ENCODE data around the gene TLK1. TPM values are rescaled to one million over a fixed set of nuclear protein-coding genes. Genes with fewer than 3 reads are reported as not detected.

The TLK1 gene
- total and polyA plus RNA-seq, 10 of the 15 experiments (the other 5 are each of a cell fraction or from before 2014, with no cell fraction given): 25.1 to 126 (median 57.3) TPM

DNA sequence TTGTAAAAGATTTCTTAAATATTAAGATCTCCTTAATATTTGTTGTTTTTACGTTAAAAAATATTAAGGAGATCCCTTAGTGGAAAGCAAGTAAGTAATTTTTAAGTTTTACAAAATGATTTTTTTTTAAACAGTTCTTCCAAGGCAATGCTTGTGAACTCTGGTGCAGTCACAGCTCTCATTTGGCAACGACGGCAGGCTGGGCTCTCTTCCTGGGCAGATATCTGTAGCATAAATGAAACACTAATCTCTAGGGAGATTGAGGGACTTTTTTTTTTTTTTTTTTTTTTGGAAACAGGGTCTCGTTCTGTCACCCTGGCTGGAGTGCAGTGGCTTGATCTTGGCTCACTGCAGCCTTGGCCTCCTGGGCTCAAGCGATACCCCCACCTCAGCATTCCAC is 193.1 kb downstream of the TLK1 start (continued):
- TF ChIP-seq, protein P1, sequence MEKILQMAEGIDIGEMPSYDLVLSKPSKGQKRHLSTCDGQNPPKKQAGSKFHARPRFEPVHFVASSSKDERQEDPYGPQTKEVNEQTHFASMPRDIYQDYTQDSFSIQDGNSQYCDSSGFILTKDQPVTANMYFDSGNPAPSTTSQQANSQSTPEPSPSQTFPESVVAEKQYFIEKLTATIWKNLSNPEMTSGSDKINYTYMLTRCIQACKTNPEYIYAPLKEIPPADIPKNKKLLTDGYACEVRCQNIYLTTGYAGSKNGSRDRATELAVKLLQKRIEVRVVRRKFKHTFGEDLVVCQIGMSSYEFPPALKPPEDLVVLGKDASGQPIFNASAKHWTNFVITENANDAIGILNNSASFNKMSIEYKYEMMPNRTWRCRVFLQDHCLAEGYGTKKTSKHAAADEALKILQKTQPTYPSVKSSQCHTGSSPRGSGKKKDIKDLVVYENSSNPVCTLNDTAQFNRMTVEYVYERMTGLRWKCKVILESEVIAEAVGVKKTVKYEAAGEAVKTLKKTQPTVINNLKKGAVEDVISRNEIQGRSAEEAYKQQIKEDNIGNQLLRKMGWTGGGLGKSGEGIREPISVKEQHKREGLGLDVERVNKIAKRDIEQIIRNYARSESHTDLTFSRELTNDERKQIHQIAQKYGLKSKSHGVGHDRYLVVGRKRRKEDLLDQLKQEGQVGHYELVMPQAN (conservative IDR thresholded peaks at IDR 0.05): no peak
- TF ChIP-seq EZH2 (IDR thresholded peaks at IDR 0.05; ENCODE audit: borderline replicate concordance, control insufficient read depth, low read depth, low read length) (no peak), SRF (IDR thresholded peaks at IDR 0.05; ENCODE audit: low read depth in 2 of 2, low read length in 2 of 2) (no peak), PAX8 (IDR thresholded peaks at IDR 0.05) (no peak), RAD21 (IDR thresholded peaks at IDR 0.05; ENCODE audit: insufficient read depth, low read depth, low read length) (no peak)

GRCh38 chr2:170966648-170967396 is 193.9 kb downstream of the TLK1 start:
- H3K79me2 ChIP-seq (ENCODE audit: control insufficient read depth, insufficient read depth, low read length): no peaks in the 10 kb centered on the region
- H3K4me3 ChIP-seq: no peak overlapping the region
- no peak for FAIRE-seq
- no peaks in the 10 kb centered on the region for H4K20me1 ChIP-seq (ENCODE audit: control insufficient read depth, insufficient read depth)
- TF ChIP-seq CTCF (IDR thresholded peaks at IDR 0.05 in 2 of 3, conservative IDR thresholded peaks at IDR 0.05 in 1 of 3; ENCODE audit: control insufficient read depth in 2 of 3, extremely low read depth in 1 of 3, insufficient read depth in 1 of 3, low read depth in 3 of 3, low read length in 3 of 3) (peak in 2 of 3 experiments; percentile 12 to 20; a peak in 2 of 6 replicates), SIN3A (IDR thresholded peaks at IDR 0.05; ENCODE audit: low read depth, low read length) (no peak), EED (IDR thresholded peaks at IDR 0.05; ENCODE audit: low read depth) (no peak), POLR2A (IDR thresholded peaks at IDR 0.05; ENCODE audit: low read depth, low read length) (peak; percentile 47; the same call in 1 of the 2 replicates), POLR2AphosphoS5 (IDR thresholded peaks at IDR 0.05; ENCODE audit: low read length) (peak; percentile 16; the same call in 1 of the 2 replicates), KDM1A (IDR thresholded peaks at IDR 0.05; ENCODE audit: borderline replicate concordance) (no peak)
- TF ChIP-seq, protein P2, sequence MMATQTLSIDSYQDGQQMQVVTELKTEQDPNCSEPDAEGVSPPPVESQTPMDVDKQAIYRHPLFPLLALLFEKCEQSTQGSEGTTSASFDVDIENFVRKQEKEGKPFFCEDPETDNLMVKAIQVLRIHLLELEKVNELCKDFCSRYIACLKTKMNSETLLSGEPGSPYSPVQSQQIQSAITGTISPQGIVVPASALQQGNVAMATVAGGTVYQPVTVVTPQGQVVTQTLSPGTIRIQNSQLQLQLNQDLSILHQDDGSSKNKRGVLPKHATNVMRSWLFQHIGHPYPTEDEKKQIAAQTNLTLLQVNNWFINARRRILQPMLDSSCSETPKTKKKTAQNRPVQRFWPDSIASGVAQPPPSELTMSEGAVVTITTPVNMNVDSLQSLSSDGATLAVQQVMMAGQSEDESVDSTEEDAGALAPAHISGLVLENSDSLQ (IDR thresholded peaks at IDR 0.05): peak; percentile 43; the same call in 1 of the 2 replicates
- TF ChIP-seq, protein P3, sequence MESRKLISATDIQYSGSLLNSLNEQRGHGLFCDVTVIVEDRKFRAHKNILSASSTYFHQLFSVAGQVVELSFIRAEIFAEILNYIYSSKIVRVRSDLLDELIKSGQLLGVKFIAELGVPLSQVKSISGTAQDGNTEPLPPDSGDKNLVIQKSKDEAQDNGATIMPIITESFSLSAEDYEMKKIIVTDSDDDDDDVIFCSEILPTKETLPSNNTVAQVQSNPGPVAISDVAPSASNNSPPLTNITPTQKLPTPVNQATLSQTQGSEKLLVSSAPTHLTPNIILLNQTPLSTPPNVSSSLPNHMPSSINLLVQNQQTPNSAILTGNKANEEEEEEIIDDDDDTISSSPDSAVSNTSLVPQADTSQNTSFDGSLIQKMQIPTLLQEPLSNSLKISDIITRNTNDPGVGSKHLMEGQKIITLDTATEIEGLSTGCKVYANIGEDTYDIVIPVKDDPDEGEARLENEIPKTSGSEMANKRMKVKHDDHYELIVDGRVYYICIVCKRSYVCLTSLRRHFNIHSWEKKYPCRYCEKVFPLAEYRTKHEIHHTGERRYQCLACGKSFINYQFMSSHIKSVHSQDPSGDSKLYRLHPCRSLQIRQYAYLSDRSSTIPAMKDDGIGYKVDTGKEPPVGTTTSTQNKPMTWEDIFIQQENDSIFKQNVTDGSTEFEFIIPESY (IDR thresholded peaks at IDR 0.05): peak; percentile 81; the same call in 1 of the 2 replicates
- intact Hi-C loops (cut with micrococcal nuclease; ENCODE audit: unreplicated experiment) (no loop called here), in situ Hi-C loops (cut with MboI) (loop anchor here (25.0 kb wide), 1 partner anchor 470 kb away; the partner anchor contains the start of genes DCAF17 and METTL8)
- H3K27me3 ChIP-seq (replicated peaks in 1 of 2; ENCODE audit: control insufficient read depth in 2 of 2, insufficient read depth in 2 of 2, low read length in 1 of 2): no peaks in the 10 kb centered on the region
- ChIA-PET SMC1A (ENCODE audit: uncharacterized antibody, unreplicated experiment) (interaction anchor here (0.7 kb wide), 1 partner anchor 38 kb away, joined by 4 read pairs; the partner anchor contains the start of gene GORASP2), POLR2A (interaction anchor here (0.9 kb wide), 1 partner anchor 34 kb away, joined by 3 read pairs; no protein-coding TSS in a partner anchor), CTCF (interaction anchor here (1.2 to 1.5 kb wide), 3 partner anchors 15 to 38 kb away, joined by 3 to 4 read pairs (median 3); no protein-coding TSS in a partner anchor), RAD21 (ENCODE audit: unreplicated experiment) (interaction anchor here (1.0 kb wide), 1 partner anchor 38 kb away, joined by 3 read pairs; the partner anchor contains the start of gene GORASP2)
- H2AFZ ChIP-seq (ENCODE audit: control insufficient read depth, low read depth, low read length): no peak overlapping the region
- peak; percentile 68 for ATAC-seq
- DNase-seq (ENCODE audit: low read depth, low spot score): no peak
- peaks cover 9 to 35% of the 10 kb centered on the region in 2 experiments for H3K36me3 ChIP-seq (ENCODE audit: control insufficient read depth in 2 of 2, insufficient read depth in 2 of 2, low read length in 1 of 2)
- WGBS (ENCODE audit: insufficient coverage, insufficient replicate concordance, low lambda C conversion rate, missing lambda C conversion rate): 95% methylated on average over 13 of the region's 13 CpGs
- no peak overlapping the region for H3K9ac ChIP-seq (ENCODE audit: control insufficient read depth, insufficient read depth, low read length)
- TSS peak; percentile 51 for BruUV-seq (replicated peaks)
- no peaks in the 10 kb centered on the region for H3K4me1 ChIP-seq (ENCODE audit: control insufficient read depth, insufficient read depth, low read length)
- H3K4me2 ChIP-seq (ENCODE audit: control insufficient read depth, insufficient read depth): no peak overlapping the region
- no peaks in the 10 kb centered on the region for H3K9me3 ChIP-seq (replicated peaks; ENCODE audit: control insufficient read depth, insufficient read depth, low read length)
- no peak overlapping the region for H3K27ac ChIP-seq (ENCODE audit: control insufficient read depth, insufficient read depth)
